Hepatocyte (in vitro differentiated cells): Measurements from ENCODE around the gene YJEFN3. TPM values are rescaled to one million over a fixed set of nuclear protein-coding genes. Genes with fewer than 3 reads are reported as not detected.

Experiments
- DNase-seq: peaks from one replicate; pipeline ENCODE4 v3.0.0-alpha.2; 2016; ENCODE audit warnings: low spot score
- H2AFZ ChIP-seq: fragments of 200-600 bp; sonication (generic); 2 replicates; pipeline ENCODE4 v1.6.0; 2016; ENCODE audit warnings: antibody characterized with exemption, mild to moderate bottlenecking
- H3K27ac ChIP-seq: fragments of 200-600 bp; sonication (generic); 2 replicates; pipeline ENCODE4 v1.5.1; 2016; ENCODE audit warnings: mild to moderate bottlenecking
- H3K27me3 ChIP-seq: fragments of 200-600 bp; sonication (generic); 2 replicates; pipeline ENCODE4 v1.6.1; 2016
- H3K36me3 ChIP-seq: fragments of 200-600 bp; sonication (generic); replicated peaks from 2 replicates; pipeline ENCODE4 v1.5.1; 2016; ENCODE audit warnings: low read depth; ENCODE audit not compliant: insufficient read depth
- H3K4me1 ChIP-seq: fragments of 200-600 bp; sonication (generic); 2 replicates; pipeline ENCODE4 v1.5.1; 2016; ENCODE audit warnings: mild to moderate bottlenecking, moderate library complexity; ENCODE audit not compliant: insufficient read depth
- H3K4me2 ChIP-seq: fragments of 200-600 bp; sonication (generic); 2 replicates; pipeline ENCODE4 v1.6.0; 2016
- H3K4me3 ChIP-seq: fragments of 200-600 bp; sonication (generic); 2 replicates; pipeline ENCODE4 v1.5.1; 2016; ENCODE audit warnings: mild to moderate bottlenecking
- H3K79me2 ChIP-seq: fragments of 200-600 bp; sonication (generic); 2 replicates; pipeline ENCODE4 v1.6.0; 2017; ENCODE audit warnings: mild to moderate bottlenecking
- H3K9me2 ChIP-seq: fragments of 200-600 bp; sonication (generic); replicated peaks from 2 replicates; pipeline ENCODE4 v1.6.0; 2017; ENCODE audit warnings: mild to moderate bottlenecking; ENCODE audit not compliant: insufficient read depth
- H3K9me3 ChIP-seq: fragments of 200-600 bp; sonication (generic); 2 replicates; pipeline ENCODE4 v1.5.1; 2016; ENCODE audit warnings: low read depth, mild to moderate bottlenecking
- H4K20me1 ChIP-seq: fragments of 200-600 bp; sonication (generic); 2 replicates; pipeline ENCODE4 v1.6.0; 2016; ENCODE audit warnings: mild to moderate bottlenecking; ENCODE audit not compliant: insufficient read depth, poor library complexity, severe bottlenecking
- EZH2 ChIP-seq: fragments of 200-600 bp; sonication (generic); IDR thresholded peaks from 2 replicates; pipeline ENCODE4 v1.6.1; 2016; ENCODE audit warnings: antibody characterized with exemption, mild to moderate bottlenecking, borderline replicate concordance
- EZH2phosphoT487 ChIP-seq: fragments of 200-600 bp; sonication (generic); IDR thresholded peaks from one replicate; pipeline ENCODE4 v1.6.1; 2018; ENCODE audit warnings: antibody characterized with exemption, mild to moderate bottlenecking, low read depth, moderate library complexity; ENCODE audit not compliant: unreplicated experiment, severe bottlenecking
- WGBS: methylation state at CpG from one replicate; pipeline ENCODE4 v1.1.6; 2016; ENCODE audit warnings: low lambda C conversion rate; ENCODE audit errors: missing lambda C conversion rate; 5-methylcytosine and 5-hydroxymethylcytosine counted together
- polyA plus RNA-seq: library from polyadenylated mRNA; unstranded; fragments of >200 nt; fragmentation: Nextera tagmentation; extraction: Ambion mirVana; gene quantifications from 2 replicates; pipeline ENCODE4 v1.2.1, GENCODE V29; 2016
- total RNA-seq: library from RNA; depleted of rRNA; stranded (reverse); fragments of >200 nt; gene quantifications from 2 replicates; pipeline ENCODE4 v1.2.3, GENCODE V29; 2014
- TF ChIP-seq, protein P1 (sequence below): fragments of 200-600 bp; sonication (generic); IDR thresholded peaks from 2 replicates; pipeline ENCODE4 v1.5.1; 2016; ENCODE audit warnings: antibody characterized with exemption, mild to moderate bottlenecking; ENCODE audit not compliant: poor library complexity

Gene YJEFN3
- total and polyA plus RNA-seq, 2 experiments from 2014 or later: 3.0 to 12.5 TPM

DNA sequence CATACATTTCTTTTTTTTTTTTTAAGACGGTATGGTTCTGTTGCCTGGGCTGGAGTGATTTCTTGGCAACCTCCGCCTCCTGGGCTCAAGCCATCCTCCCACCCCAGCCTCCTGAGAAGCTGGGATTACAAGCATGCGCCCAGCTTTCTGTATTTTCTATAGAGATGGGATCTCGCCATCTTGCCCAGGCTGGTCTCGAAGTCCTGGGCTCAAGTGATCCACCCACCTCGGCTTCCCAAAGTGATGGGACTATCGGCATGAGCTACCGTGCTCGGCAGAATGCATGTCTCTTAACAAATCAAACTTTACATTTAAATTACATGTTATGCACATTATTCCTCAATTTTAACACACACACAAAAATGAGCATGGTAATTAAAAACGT lies 11.5 kb upstream of the YJEFN3 start:
- H3K4me2 ChIP-seq: peak overlapping the region; percentile 93
- no peak overlapping the region for H2AFZ ChIP-seq
- H3K27ac ChIP-seq: no peak overlapping the region
- H3K9me3 ChIP-seq: no peaks in the 10 kb centered on the region
- no peak for DNase-seq
- H3K9me2 ChIP-seq: no peaks in the 10 kb centered on the region
- H3K4me1 ChIP-seq: peaks cover 15% of the 10 kb centered on the region
- peaks cover 6% of the 10 kb centered on the region for H4K20me1 ChIP-seq
- H3K27me3 ChIP-seq: no peaks in the 10 kb centered on the region
- H3K4me3 ChIP-seq: peak overlapping the region; percentile 88
- TF ChIP-seq, protein P1, sequence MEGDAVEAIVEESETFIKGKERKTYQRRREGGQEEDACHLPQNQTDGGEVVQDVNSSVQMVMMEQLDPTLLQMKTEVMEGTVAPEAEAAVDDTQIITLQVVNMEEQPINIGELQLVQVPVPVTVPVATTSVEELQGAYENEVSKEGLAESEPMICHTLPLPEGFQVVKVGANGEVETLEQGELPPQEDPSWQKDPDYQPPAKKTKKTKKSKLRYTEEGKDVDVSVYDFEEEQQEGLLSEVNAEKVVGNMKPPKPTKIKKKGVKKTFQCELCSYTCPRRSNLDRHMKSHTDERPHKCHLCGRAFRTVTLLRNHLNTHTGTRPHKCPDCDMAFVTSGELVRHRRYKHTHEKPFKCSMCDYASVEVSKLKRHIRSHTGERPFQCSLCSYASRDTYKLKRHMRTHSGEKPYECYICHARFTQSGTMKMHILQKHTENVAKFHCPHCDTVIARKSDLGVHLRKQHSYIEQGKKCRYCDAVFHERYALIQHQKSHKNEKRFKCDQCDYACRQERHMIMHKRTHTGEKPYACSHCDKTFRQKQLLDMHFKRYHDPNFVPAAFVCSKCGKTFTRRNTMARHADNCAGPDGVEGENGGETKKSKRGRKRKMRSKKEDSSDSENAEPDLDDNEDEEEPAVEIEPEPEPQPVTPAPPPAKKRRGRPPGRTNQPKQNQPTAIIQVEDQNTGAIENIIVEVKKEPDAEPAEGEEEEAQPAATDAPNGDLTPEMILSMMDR: no peak
- TF ChIP-seq EZH2 (no peak), EZH2phosphoT487 (no peak)
- peaks cover 61% of the 10 kb centered on the region for H3K79me2 ChIP-seq
- 97% methylated on average over 10 of the region's 10 CpGs for WGBS
- no peaks in the 10 kb centered on the region for H3K36me3 ChIP-seq

DNA sequence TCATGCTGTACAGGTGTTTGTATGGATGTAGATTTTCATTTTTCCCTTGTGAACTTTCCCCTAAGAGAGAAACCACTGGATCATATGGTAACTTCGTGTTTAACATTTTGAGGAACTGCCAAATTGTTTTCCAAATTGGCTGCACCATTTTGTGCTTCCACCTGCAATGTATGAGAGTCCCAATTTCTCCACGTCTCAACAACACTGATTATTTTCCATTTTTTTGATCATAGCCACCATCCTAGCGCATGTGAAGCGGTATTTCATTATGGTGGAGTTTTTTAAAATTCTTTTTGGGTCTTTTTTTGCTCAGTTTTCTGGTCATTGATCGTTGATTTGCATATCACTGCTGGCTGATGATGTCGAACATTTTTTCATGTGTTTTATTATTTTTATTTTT lies 7.7 kb upstream of the YJEFN3 start:
- Histone ChIP-seq H3K9me3 (no peaks in the 10 kb centered on the region), H3K36me3 (no peaks in the 10 kb centered on the region), H3K4me2 (no peak overlapping the region), H3K27me3 (no peaks in the 10 kb centered on the region), H3K4me3 (no peak overlapping the region), H3K9me2 (no peaks in the 10 kb centered on the region), H2AFZ (no peak overlapping the region), H4K20me1 (peaks cover 24% of the 10 kb centered on the region), H3K79me2 (peaks cover 87% of the 10 kb centered on the region), H3K4me1 (peaks cover 10% of the 10 kb centered on the region), H3K27ac (no peak overlapping the region)
- no peak for TF ChIP-seq EZH2
- TF ChIP-seq, protein P1: no peak
- 92% methylated on average over 6 of the region's 6 CpGs for WGBS
- no peak for DNase-seq

DNA sequence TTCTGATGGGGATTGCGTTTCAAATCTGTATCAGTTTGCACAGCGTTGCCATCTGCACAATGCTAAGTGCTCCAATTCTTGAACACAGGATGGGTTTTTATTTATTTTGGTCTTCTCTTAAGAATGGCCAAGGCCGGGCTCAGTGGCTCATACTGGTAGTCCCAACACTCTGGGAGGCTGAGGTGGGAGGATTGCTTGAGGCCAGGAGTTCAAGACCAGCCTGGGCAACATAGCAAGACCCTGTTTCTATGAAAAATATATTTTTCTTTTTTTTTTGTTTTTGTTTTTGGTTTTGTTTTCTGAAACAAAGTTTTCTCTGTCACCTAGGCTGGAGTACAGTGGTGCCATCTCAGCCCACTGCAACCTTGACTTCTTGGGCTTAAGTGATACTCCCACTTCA lies 5.5 kb upstream of the YJEFN3 start:
- Histone ChIP-seq H3K4me3 (no peak overlapping the region), H3K4me1 (no peaks in the 10 kb centered on the region), H2AFZ (no peak overlapping the region), H3K27me3 (no peaks in the 10 kb centered on the region), H3K27ac (no peak overlapping the region), H3K79me2 (peaks cover 66% of the 10 kb centered on the region), H3K4me2 (no peak overlapping the region), H4K20me1 (peaks cover 28% of the 10 kb centered on the region), H3K9me3 (no peaks in the 10 kb centered on the region), H3K9me2 (no peaks in the 10 kb centered on the region), H3K36me3 (no peaks in the 10 kb centered on the region)
- DNase-seq: no peak
- WGBS: 96% methylated on average over 3 of the region's 3 CpGs
- TF ChIP-seq EZH2phosphoT487 (no peak), EZH2 (no peak)
- TF ChIP-seq, protein P1: no peak

DNA sequence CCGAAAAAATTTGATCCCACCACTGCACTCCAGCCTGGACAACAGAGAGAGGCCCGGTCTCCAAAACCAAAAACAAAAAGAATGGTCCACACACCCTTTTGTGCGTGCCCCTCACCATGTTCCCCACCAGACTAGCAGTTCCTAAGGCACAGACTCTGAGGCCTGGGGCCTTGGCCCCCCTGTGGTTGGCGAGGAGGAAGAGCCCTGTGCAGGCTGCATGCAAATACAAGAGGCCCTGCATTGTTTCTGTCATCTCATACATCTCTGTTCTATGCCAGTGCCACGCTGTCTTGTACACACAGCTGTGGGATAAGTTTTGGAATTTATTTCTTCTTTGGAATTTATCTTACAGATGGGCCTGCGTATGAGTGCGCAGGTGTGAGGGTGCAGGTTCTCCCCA lies 4.7 kb upstream of the YJEFN3 start:
- Histone ChIP-seq H3K36me3 (no peaks in the 10 kb centered on the region), H3K79me2 (peaks cover 58% of the 10 kb centered on the region), H3K4me2 (no peak overlapping the region), H3K27me3 (no peaks in the 10 kb centered on the region), H2AFZ (no peak overlapping the region), H3K9me3 (no peaks in the 10 kb centered on the region), H3K9me2 (no peaks in the 10 kb centered on the region), H4K20me1 (peaks cover 28% of the 10 kb centered on the region), H3K27ac (no peak overlapping the region), H3K4me3 (no peak overlapping the region), H3K4me1 (no peaks in the 10 kb centered on the region)
- no peak for TF ChIP-seq EZH2
- TF ChIP-seq, protein P1: no peak
- TF ChIP-seq EZH2phosphoT487: no peak
- no peak for DNase-seq
- 89% methylated on average over 7 of the region's 7 CpGs for WGBS
